Measurements from ENCODE around the gene TEX11.

DNA sequence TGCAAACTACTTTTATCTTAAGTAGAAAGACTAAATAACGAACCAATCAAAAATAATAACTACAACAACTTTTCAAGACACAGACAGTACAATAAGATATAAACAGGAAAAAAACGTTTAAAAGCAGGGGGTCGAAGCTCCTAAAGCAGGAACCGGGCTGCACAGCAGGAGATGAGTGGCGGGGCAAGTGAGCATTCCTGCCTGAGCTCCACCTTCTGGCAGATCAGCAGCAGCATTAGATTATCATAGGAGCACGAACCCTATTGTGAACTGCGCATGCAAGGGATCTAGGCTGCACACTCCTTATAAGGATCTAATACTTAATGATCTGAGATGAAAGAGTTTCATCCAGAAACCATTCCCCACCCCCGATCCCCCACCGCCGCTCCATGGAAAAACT lies 146.2 kb downstream of the TEX11 start:
- TF ChIP-seq POLR2A (IDR thresholded peaks at IDR 0.05): no peak
- TF ChIP-seq POLR2AphosphoS5 (IDR thresholded peaks at IDR 0.05): no peak
- TF ChIP-seq CTCF (IDR thresholded peaks at IDR 0.05): no peak
